Stimulated activated CD8-positive, alpha-beta memory T cell treated with anti-CD3 and anti-CD28 coated beads, Interleukin-15, amount 100 ng/mL, for 48 hours (primary cell): ENCODE results near the gene NXN.
A peak's percentile ranks its signal among the peaks of the same experiment; 100 is the strongest.

ENCODE experiments used
- DNase-seq, 2 donors: peaks; one replicate each; pipeline ENCODE4 v3.0.0-alpha.2; 2020; ENCODE audit warnings: low read depth in 2 of 2

NXN gene

GRCh38 chr17:979539-980405, at the start of gene NXN:
TSS of gene NXN (minus strand) at chr17:979776.
- DNase-seq: peak; percentile 73 to 76

GRCh38 chr17:1027044-1027443, 47.5 kb upstream of the NXN start:
- DNase-seq: no peak

- no peak for DNase-seq
Measured at GRCh38 chr17:1026599-1026975, 47.0 kb upstream of the NXN start.

GRCh38 chr17:1025733-1026598, 46.4 kb upstream of the NXN start:
- DNase-seq: no peak

GRCh38 chr17:1024076-1024475, 44.5 kb upstream of the NXN start:
- DNase-seq: no peak

GRCh38 chr17:1022278-1023024, 42.9 kb upstream of the NXN start:
- no peak for DNase-seq

- DNase-seq: no peak
Measured at GRCh38 chr17:1021147-1021546, 41.6 kb upstream of the NXN start.

GRCh38 chr17:1019451-1019850, 39.9 kb upstream of the NXN start:
- no peak for DNase-seq

GRCh38 chr17:1018547-1018946, 39.0 kb upstream of the NXN start:
- DNase-seq: no peak

- DNase-seq: no peak
Measured at GRCh38 chr17:1013729-1014090, 34.1 kb upstream of the NXN start.

GRCh38 chr17:1012823-1013728, 33.5 kb upstream of the NXN start:
- no peak for DNase-seq

- DNase-seq: no peak
Measured at GRCh38 chr17:1011760-1012735, 32.5 kb upstream of the NXN start.

GRCh38 chr17:1011138-1011537, 31.6 kb upstream of the NXN start:
- DNase-seq: no peak

- no peak for DNase-seq
Measured at GRCh38 chr17:1010586-1010985, 31.0 kb upstream of the NXN start.

- DNase-seq: no peak
Measured at GRCh38 chr17:1010086-1010450, 30.5 kb upstream of the NXN start.

- DNase-seq: no peak
Measured at GRCh38 chr17:1009229-1010085, 29.9 kb upstream of the NXN start.

- DNase-seq: no peak
Measured at GRCh38 chr17:1008008-1008761, 28.6 kb upstream of the NXN start.

- DNase-seq: no peak
Measured at GRCh38 chr17:1007310-1008007, 27.9 kb upstream of the NXN start.
